ENCODE results near the gene LOXHD1.

Gene LOXHD1

DNA sequence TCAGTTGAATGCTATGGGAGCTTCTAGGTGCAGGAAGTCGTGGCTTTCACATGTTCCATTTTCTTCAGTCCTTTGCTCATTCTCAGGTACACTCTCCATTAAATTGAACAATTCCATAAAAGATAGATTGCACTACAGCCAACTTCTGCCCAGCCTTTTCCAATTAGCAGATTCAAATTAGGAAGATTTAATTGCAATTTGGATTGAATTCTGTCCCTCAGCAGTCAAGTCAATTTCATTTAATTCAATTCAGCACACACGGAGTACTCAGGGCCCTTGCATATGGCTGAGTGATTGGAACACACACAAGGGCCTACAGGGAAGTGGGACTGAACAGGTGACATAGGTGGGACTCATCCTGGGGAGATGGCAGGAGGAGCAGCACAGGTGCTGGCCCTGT, 220.4 kb downstream of the LOXHD1 start:
- DNase-seq = no peak

DNA sequence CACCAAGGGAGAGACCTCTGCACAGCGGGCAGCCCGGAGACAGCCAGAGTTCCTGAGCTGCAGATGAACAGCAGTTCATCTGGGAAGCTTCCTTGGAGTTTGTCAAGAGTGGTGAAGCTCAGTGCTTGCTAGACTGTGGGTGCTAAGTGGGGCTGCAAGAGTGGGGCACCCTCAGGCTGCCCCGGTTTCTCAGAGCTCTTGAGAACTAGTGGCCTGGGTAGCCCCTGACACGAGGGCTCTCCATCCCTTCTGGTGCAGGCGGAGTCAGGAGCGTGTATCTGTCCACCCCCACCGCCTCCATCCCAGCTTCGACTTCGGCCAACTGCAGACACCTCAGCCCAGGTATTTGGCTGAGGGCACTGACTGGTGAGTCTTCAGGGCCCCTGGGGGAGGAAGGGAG, 222.0 kb downstream of the LOXHD1 start:
- DNase-seq = no peak

DNA sequence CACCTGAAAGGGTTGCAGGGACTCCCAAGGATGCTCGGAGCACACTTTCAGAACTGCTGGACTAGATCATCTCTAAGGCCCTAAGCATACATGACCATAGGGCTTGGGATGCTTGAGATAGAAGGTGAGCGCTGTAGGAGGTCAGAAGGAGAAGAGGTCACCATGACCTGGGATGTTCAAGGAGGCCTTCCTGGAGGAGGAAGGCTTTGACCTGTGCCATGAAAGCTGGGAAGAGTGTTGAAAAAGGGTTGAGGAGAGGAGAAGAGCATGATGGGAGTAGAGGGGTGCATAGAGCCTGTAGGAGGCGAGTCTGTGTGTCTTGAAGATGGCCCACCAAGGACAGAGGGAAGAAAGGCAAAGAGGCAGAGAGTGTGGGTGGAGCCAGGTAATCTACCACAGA, 222.4 kb downstream of the LOXHD1 start:
- DNase-seq = no peak

DNA sequence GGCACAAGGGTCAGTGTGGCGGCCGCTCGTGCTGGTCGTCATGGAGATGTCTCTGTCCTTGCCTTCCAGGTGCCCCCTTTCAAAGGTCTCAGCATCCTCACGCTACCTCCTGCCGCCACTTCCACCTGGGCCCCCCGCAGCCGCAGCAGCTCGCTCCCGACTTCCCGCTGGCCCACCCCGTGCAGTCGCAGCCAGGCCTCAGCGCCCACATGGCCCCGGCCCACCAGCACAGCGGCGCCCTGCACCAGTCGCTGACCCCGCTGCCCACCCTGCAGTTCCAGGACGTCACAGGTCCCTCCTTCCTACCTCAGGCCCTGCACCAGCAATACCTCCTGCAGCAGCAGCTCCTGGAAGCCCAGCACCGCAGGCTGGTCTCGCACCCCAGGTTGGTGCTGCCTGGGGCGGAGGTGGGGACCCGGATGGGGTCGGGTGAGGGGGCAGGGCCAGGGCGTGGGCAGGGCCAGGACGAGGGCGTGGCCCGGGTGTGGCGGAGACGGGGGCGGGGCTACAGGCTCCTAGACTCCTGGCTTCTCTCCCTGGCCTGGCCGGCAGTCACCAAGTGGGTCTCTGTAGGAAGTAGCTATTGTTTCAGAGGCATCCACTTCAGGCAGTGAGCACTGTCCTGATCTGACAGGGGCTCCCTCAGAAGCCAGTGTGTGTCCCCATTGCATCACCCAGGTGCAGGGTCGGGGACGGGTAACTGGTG, 223.7 kb downstream of the LOXHD1 start:
- DNase-seq = no peak

DNA sequence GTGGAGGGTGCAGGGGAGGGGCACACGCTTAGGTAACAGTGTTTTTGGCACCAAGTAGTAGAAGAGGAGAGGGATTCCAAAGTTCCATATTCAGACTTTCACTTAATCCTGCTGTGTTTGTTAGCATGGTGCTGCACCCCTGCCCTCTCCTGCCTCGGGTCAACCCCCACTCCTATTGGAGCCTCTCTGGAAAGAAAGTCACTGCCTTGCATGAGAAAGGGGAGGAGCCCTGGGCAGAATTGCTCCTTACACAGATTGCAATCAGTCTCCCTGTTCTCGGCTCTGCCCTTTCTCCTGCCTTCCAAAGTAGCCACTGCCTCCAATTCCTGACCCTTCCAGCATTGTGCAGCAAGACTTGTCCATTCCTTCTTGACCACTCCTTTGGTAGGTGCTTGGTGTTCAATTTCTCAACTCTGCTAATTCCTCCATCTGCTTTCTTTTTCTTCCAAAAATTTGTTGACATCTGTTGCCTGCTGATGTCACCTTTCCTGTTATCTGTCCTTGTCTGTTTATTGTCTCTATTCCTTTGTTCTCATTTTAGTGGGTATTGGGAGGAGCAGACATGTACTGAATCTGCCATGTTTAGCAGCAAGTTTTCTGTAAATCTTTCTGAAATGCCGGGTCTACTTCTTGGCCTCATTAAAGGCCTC, 225.4 kb downstream of the LOXHD1 start:
- DNase-seq = no peak

DNA sequence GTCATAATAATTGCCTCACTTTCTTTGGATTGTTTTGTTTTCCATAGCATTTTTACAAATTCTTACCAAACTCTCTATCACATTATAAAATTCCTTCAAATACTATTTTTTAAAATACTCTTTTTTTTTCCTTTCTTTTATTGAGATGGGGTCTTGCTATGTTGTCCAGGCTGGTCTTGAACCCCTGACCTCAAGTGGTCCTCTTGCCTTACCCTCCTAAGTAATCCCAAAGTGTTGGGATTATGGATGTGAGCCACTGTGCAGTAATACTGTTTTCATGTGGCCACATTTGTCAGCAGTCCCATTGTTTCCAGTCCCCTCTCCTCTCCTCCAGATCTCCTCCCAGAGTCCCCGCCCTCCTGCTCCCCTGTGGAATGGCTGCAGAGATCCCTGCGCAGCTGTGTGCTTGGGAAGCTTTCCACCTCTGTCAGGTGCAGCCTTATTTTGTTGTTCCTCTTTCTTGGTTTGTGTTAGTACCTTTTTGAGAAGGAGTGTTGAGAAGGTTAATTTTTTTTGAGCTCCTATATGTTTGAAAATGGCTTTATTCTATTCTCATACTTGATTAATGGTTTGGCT, 227.3 kb downstream of the LOXHD1 start:
- DNase-seq = no peak

DNA sequence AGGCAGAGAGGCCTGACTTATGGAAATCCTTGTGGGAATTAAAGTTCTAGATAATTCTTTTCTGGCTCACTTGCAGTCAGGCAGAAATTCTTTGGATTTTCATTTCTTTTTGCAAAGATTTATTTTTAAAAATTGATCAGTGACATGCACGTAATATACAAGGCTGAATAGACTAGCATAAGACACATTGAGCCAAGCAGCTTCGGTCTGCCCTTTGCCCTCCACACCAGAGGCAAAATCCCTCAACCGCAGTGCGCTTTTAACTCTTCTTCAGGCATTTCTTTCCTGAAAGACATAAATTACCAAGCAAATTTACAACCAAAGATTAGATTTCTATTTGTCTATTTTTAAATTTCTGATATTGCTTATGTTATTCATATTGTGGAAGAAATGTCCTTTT, 227.9 kb downstream of the LOXHD1 start:
- DNase-seq = no peak

DNA sequence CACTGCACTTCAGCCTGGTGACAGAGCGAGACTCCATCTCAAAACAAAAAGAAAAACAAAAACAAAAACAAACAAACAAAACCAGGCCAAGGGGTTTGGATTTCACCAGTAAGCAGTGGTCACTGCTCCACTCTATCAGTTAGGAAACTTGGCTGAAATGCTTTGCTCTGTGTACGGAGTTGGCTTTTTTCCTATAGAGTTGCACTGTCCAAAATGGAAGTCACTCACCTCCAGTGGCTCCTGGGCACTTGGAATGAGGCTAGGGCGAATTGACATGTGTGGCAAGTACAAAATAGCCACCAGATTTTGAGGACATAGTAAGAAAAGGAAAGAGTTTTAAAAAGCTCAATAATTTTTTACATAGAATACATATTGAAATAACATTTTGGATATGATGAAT, 228.7 kb downstream of the LOXHD1 start:
- no peak for DNase-seq

DNA sequence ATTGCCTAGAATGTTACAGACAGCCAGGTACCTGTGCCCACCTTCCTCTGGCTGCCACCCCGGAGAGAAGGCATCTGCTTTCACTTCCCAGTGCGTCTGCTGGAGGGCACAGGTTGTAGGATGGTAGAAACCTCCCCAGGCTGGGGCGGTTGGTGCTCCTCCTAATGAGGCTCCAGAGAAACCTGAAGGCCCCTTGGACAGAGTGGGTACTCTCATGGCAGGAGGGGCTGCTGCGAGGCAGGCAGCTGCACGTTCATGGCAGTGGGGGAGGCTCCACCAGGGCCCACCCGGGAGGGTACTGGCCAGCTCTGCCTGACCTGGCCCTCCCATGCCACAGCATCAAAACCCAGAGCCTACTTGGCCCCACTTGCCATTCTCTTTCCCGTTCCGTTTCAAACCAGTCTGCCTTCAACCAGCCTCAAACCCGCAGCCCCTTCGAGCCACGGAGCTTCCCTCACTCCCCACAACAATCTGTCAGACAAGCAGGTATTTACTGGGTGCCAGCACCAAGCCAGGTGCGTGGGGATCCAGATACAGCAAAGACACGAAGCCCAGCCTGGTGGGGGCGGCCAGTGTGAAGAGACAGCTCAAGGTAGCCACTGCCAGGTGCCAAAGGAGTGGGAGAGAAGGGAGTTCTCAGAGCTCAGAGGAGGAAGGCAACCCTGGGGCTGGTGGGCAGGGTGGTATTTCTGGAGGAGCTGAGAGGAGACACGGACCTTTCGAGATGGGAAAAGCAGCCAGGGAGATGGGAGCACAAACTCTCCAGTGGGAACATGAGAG, 229.6 kb downstream of the LOXHD1 start:
- no peak for DNase-seq
